Smooth muscle cell (in vitro differentiated cells): ENCODE results near the gene AFF3. TPM values are rescaled to one million over a fixed set of nuclear protein-coding genes. Genes with fewer than 3 reads are reported as not detected.

ENCODE experiments used
- DNase-seq: peaks from one replicate; lab custom pipeline; 2025; ENCODE audit not compliant: unreplicated experiment; lab: John Stamatoyannopoulos, UW
- H2AFZ ChIP-seq: fragments of 200-600 bp; sonication (generic); 2 replicates; pipeline ENCODE4 v1.6.0; 2016; ENCODE audit warnings: antibody characterized with exemption, low read depth, mild to moderate bottlenecking
- H3F3A ChIP-seq: fragments of 200-600 bp; sonication (generic); 2 replicates; pipeline ENCODE4 v1.6.0; 2017; ENCODE audit warnings: antibody characterized with exemption, low read depth
- H3K27ac ChIP-seq: fragments of 200-600 bp; sonication (generic); 2 replicates; pipeline ENCODE4 v1.5.1; 2016; ENCODE audit warnings: low read depth, mild to moderate bottlenecking
- H3K27me3 ChIP-seq: fragments of 200-600 bp; sonication (generic); 2 replicates; pipeline ENCODE4 v1.6.1; 2016; ENCODE audit warnings: low read depth, mild to moderate bottlenecking
- H3K36me3 ChIP-seq: fragments of 200-600 bp; sonication (generic); 2 replicates; pipeline ENCODE4 v1.5.1; 2016; ENCODE audit warnings: low read depth
- H3K4me1 ChIP-seq: fragments of 200-600 bp; sonication (generic); 2 replicates; pipeline ENCODE4 v1.5.1; 2016; ENCODE audit warnings: low read depth
- H3K4me2 ChIP-seq: fragments of 200-600 bp; sonication (generic); 2 replicates; pipeline ENCODE4 v1.6.0; 2016; ENCODE audit warnings: mild to moderate bottlenecking
- H3K4me3 ChIP-seq: fragments of 200-600 bp; sonication (generic); 2 replicates; pipeline ENCODE4 v1.5.1; 2016; ENCODE audit warnings: mild to moderate bottlenecking
- H3K79me2 ChIP-seq: fragments of 200-600 bp; sonication (generic); 2 replicates; pipeline ENCODE4 v1.6.0; 2016; ENCODE audit warnings: low read depth, mild to moderate bottlenecking
- H3K9ac ChIP-seq: fragments of 200-600 bp; sonication (generic); 2 replicates; pipeline ENCODE4 v1.6.0; 2016; ENCODE audit warnings: low read depth
- H3K9me3 ChIP-seq: fragments of 200-600 bp; sonication (generic); replicated peaks from 2 replicates; pipeline ENCODE4 v1.5.1; 2016; ENCODE audit warnings: low read depth
- H4K20me1 ChIP-seq: fragments of 200-600 bp; sonication (generic); 2 replicates; pipeline ENCODE4 v1.6.0; 2016; ENCODE audit warnings: low read depth
- WGBS: methylation state at CpG from one replicate; pipeline ENCODE4 v1.1.7; 2016; ENCODE audit warnings: low lambda C conversion rate; 5-methylcytosine and 5-hydroxymethylcytosine counted together
- polyA plus RNA-seq: library from polyadenylated mRNA; unstranded; fragments of >200 nt; fragmentation: Nextera tagmentation; extraction: Ambion mirVana; gene quantifications from 2 replicates; pipeline ENCODE4 v1.2.1, GENCODE V29; 2016
- total RNA-seq: library from RNA; depleted of rRNA; stranded (reverse); fragments of >200 nt; gene quantifications from 2 replicates; pipeline ENCODE4 v1.2.3, GENCODE V29; 2014
- TF ChIP-seq, protein P1 (sequence below): fragments of 200-600 bp; sonication (generic); IDR thresholded peaks from 2 replicates; pipeline ENCODE4 v1.5.1; 2017; ENCODE audit warnings: borderline replicate concordance, mild to moderate bottlenecking, antibody characterized with exemption; ENCODE audit not compliant: insufficient read depth, poor library complexity, severe bottlenecking

Gene AFF3
- total and polyA plus RNA-seq, 2 experiments from 2014 or later = 0.27 to 0.39 TPM

DNA sequence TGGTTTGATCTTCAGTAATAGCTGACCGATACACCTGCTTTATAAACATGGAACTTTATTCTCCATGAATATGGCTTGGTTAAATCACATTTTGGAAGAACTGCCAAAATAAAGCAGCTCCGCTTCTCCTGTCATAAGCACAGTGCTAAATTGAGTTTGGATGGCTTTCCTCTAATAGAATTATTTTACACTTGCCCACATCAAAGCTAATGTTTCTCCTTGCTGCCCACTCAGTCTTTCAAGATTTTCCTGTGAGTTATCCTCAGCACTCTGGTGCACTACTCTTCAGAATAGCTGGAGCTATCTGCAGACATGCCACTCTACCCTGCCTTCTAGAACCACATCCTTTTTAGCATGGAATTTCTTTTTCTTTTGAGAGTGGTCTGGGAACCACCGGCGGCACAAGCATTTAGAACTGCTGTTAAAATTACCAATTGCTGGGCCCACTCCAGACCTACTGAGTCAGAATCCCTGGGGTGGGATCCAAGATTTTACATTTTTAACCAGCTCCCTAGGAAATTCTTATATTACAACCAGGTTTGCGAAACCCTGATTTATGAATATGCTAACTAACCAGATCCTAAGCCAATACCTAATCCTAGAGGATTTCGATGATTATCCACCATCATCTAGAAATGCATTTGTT lies 283.3 kb downstream of the AFF3 start:
- H3K4me2 ChIP-seq = peak overlapping the region; percentile 4
- H3K4me3 ChIP-seq = no peak overlapping the region
- no peaks in the 10 kb centered on the region for H3K79me2 ChIP-seq
- DNase-seq = no peak
- TF ChIP-seq, protein P1, sequence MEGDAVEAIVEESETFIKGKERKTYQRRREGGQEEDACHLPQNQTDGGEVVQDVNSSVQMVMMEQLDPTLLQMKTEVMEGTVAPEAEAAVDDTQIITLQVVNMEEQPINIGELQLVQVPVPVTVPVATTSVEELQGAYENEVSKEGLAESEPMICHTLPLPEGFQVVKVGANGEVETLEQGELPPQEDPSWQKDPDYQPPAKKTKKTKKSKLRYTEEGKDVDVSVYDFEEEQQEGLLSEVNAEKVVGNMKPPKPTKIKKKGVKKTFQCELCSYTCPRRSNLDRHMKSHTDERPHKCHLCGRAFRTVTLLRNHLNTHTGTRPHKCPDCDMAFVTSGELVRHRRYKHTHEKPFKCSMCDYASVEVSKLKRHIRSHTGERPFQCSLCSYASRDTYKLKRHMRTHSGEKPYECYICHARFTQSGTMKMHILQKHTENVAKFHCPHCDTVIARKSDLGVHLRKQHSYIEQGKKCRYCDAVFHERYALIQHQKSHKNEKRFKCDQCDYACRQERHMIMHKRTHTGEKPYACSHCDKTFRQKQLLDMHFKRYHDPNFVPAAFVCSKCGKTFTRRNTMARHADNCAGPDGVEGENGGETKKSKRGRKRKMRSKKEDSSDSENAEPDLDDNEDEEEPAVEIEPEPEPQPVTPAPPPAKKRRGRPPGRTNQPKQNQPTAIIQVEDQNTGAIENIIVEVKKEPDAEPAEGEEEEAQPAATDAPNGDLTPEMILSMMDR = no peak
- no peak overlapping the region for H2AFZ ChIP-seq
- H3F3A ChIP-seq = no peaks in the 10 kb centered on the region
- H3K4me1 ChIP-seq = no peaks in the 10 kb centered on the region
- 68% methylated on average over 6 of the region's 6 CpGs for WGBS
- no peaks in the 10 kb centered on the region for H4K20me1 ChIP-seq
- no peaks in the 10 kb centered on the region for H3K27me3 ChIP-seq
- H3K27ac ChIP-seq = no peak overlapping the region
- H3K36me3 ChIP-seq = no peaks in the 10 kb centered on the region
- H3K9me3 ChIP-seq = no peaks in the 10 kb centered on the region
- H3K9ac ChIP-seq = no peak overlapping the region

DNA sequence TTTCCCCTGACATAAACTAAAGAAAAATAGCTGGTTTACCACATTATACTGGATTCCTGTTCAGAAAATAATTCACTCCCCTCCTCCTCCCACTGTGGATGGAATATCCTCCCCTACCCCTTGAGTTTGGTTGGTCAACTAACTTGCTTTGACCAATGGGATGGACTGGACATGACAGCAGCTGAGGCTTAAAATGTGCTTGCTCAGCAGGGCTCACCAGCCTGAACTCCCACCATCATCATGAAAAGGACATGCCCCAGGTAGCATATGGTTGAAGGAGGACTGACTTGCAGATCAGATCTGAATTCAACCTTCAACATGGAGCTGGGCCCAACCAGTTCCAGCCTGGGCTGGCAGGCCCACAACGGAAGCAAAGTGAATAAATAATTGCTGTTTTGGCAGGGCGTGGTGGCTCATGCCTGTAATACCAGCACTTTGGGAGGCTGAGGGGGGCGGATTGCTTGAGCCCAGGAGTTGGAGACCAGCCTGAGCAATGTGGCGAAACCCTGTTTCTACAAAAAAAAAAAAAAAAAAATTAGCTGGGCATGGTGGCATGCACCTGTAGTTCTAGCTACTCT lies 284.4 kb downstream of the AFF3 start:
- Histone ChIP-seq H2AFZ (no peak overlapping the region), H3K36me3 (no peaks in the 10 kb centered on the region), H3K27ac (no peak overlapping the region), H3K4me2 (no peak overlapping the region), H3K4me3 (no peak overlapping the region), H3K4me1 (no peaks in the 10 kb centered on the region), H4K20me1 (no peaks in the 10 kb centered on the region), H3K79me2 (no peaks in the 10 kb centered on the region), H3K27me3 (no peaks in the 10 kb centered on the region), H3K9me3 (no peaks in the 10 kb centered on the region), H3K9ac (no peak overlapping the region), H3F3A (no peaks in the 10 kb centered on the region)
- TF ChIP-seq, protein P1 = no peak
- no peak for DNase-seq
- 92% methylated on average over 4 of the region's 4 CpGs for WGBS

DNA sequence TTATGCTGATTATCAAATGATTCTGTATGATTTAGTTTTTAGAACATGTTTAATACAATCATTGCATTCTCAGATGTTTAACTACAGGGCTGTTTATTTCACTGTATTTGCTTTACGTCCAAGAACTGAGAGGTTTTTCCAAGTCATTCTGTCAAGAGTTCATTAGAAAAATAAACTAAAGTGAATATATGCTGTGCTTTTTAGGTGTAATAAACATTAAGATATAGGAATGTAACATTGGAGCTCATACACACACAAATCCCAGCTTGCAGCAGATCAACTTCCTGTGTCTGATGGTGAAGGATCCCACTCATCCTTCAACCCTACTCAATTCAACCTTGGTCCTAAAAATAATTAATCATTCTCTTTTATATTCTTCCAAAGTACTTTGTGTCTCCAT lies 285.0 kb downstream of the AFF3 start:
- no peaks in the 10 kb centered on the region for H3K27me3 ChIP-seq
- 97% methylated on average over 1 of the region's 1 CpG for WGBS
- no peaks in the 10 kb centered on the region for H3K79me2 ChIP-seq
- H4K20me1 ChIP-seq = no peaks in the 10 kb centered on the region
- no peaks in the 10 kb centered on the region for H3K4me1 ChIP-seq
- no peak overlapping the region for H2AFZ ChIP-seq
- H3K4me2 ChIP-seq = no peak overlapping the region
- DNase-seq = no peak
- H3K9ac ChIP-seq = no peak overlapping the region
- TF ChIP-seq, protein P1 = no peak
- H3K9me3 ChIP-seq = no peaks in the 10 kb centered on the region
- no peaks in the 10 kb centered on the region for H3K36me3 ChIP-seq
- H3F3A ChIP-seq = no peaks in the 10 kb centered on the region
- H3K27ac ChIP-seq = no peak overlapping the region
- no peak overlapping the region for H3K4me3 ChIP-seq

DNA sequence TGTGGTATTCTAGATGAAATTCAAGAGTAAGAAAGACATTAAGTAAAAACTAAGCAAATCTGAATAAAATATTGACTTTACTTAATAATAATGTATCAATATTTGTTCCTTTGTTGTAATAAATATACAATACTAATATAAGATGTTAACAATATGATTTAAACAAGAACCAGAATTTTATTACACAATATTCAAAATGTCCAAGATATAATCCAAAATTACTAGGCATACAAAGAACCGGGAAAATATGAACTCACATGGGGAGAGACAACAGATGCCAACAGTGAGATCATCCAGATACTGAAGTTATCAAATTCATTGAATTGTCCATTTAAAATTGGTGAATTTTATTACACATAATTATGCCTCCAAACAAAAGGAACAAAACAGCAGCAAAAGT lies 286.3 kb downstream of the AFF3 start:
- no peaks in the 10 kb centered on the region for H3K79me2 ChIP-seq

More for the DNA sequence above, 286.3 kb downstream of the AFF3 start:
- Histone ChIP-seq H4K20me1 (no peaks in the 10 kb centered on the region), H3K4me1 (no peaks in the 10 kb centered on the region), H3F3A (no peaks in the 10 kb centered on the region), H3K36me3 (no peaks in the 10 kb centered on the region), H3K27me3 (no peaks in the 10 kb centered on the region), H3K9me3 (no peaks in the 10 kb centered on the region), H2AFZ (no peak overlapping the region), H3K27ac (no peak overlapping the region), H3K9ac (no peak overlapping the region), H3K4me3 (no peak overlapping the region), H3K4me2 (no peak overlapping the region)
- TF ChIP-seq, protein P1 = no peak
- no peak for DNase-seq
- WGBS = 90% methylated on average over 1 of the region's 1 CpG
